Neuronal stem cell (in vitro differentiated cells): ENCODE results near the gene RARG.
A peak's percentile ranks its signal among the peaks of the same experiment; 100 is the strongest.

Experiments
- DNase-seq: peaks from one replicate; pipeline ENCODE4 v3.0.0-alpha.2; 2013; ENCODE audit warnings: low spot score
- H2AFZ ChIP-seq: one replicate; pipeline ENCODE4 v1.6.1; 2013; ENCODE audit warnings: mild to moderate bottlenecking, low read length, inconsistent platforms
- H2AK5ac ChIP-seq: 2 replicates; pipeline ENCODE4 v1.6.1; 2013; ENCODE audit warnings: low read depth, mild to moderate bottlenecking, inconsistent platforms, low read length, moderate library complexity, mixed read lengths
- H2BK120ac ChIP-seq: 2 replicates; pipeline ENCODE4 v1.6.1; 2013; ENCODE audit warnings: low read depth, mild to moderate bottlenecking, inconsistent platforms, low read length, moderate library complexity, mixed read lengths
- H2BK12ac ChIP-seq: one replicate; pipeline ENCODE4 v1.6.1; 2013; ENCODE audit warnings: low read length, inconsistent platforms
- H2BK15ac ChIP-seq: 2 replicates; pipeline ENCODE4 v1.6.1; 2013; ENCODE audit warnings: mild to moderate bottlenecking, low read length, inconsistent platforms, mixed read lengths
- H2BK5ac ChIP-seq: one replicate; pipeline ENCODE4 v1.6.1; 2013; ENCODE audit warnings: inconsistent platforms, mild to moderate bottlenecking, low read length, moderate library complexity
- H3K14ac ChIP-seq: one replicate; pipeline ENCODE4 v1.6.1; 2013; ENCODE audit warnings: low read length, inconsistent platforms
- H3K18ac ChIP-seq: 2 replicates; pipeline ENCODE4 v1.6.1; 2013; ENCODE audit warnings: low read length, inconsistent platforms
- H3K23ac ChIP-seq: 2 replicates; pipeline ENCODE4 v1.6.1; 2013; ENCODE audit warnings: low read depth, mild to moderate bottlenecking, mixed read lengths, low read length, inconsistent platforms; ENCODE audit not compliant: poor library complexity
- H3K27ac ChIP-seq: replicated peaks from 3 replicates; pipeline ENCODE4 v1.5.1; 2013; ENCODE audit warnings: low read length, inconsistent platforms
- H3K27me3 ChIP-seq, 3 experiments: 2 replicates each; pipeline ENCODE4 v1.6.1; 2013; ENCODE audit warnings: low read length in 3 of 3, mild to moderate bottlenecking in 2 of 3, inconsistent platforms in 1 of 3, low read depth in 1 of 3, mixed read lengths in 1 of 3, moderate library complexity in 1 of 3; ENCODE audit not compliant: control insufficient read depth in 3 of 3, insufficient read depth in 3 of 3
- H3K36me3 ChIP-seq, 2 donors: replicated peaks in 1 of 2; 2 replicates each; pipeline ENCODE4 v1.6.1; 2013; ENCODE audit warnings: low read length in 2 of 2; ENCODE audit not compliant: control insufficient read depth in 2 of 2, insufficient read depth in 2 of 2
- H3K4ac ChIP-seq: 2 replicates; pipeline ENCODE4 v1.6.1; 2013; ENCODE audit warnings: inconsistent platforms, mild to moderate bottlenecking, low read length, moderate library complexity
- H3K4me1 ChIP-seq, 2 donors: 1 replicate in 1 of 2; 2 replicates in 1 of 2; pipeline ENCODE4 v1.6.1; 2013; ENCODE audit warnings: low read length in 2 of 2, low read depth in 1 of 2; ENCODE audit not compliant: control insufficient read depth in 2 of 2, insufficient read depth in 1 of 2
- H3K4me2 ChIP-seq: one replicate; pipeline ENCODE4 v1.6.1; 2013; ENCODE audit warnings: mild to moderate bottlenecking, low read length, inconsistent platforms; ENCODE audit not compliant: insufficient read depth, poor library complexity, severe bottlenecking
- H3K4me3 ChIP-seq, 2 donors: 2 replicates each; pipeline ENCODE4 v1.5.1; 2013; ENCODE audit warnings: low read length in 2 of 2, mild to moderate bottlenecking in 2 of 2, inconsistent platforms in 1 of 2, moderate library complexity in 1 of 2
- H3K79me1 ChIP-seq: one replicate; pipeline ENCODE4 v1.6.1; 2013; ENCODE audit warnings: low read depth, mild to moderate bottlenecking, inconsistent platforms, low read length, moderate library complexity
- H3K9ac ChIP-seq: one replicate; pipeline ENCODE4 v1.6.1; 2013; ENCODE audit warnings: mild to moderate bottlenecking, low read depth, low read length, inconsistent platforms; ENCODE audit not compliant: poor library complexity
- H3K9me3 ChIP-seq, 2 donors: replicated peaks in 1 of 2; 2 replicates each; pipeline versions ENCODE3 to v1.6.1; 2013; ENCODE audit warnings: low read length in 2 of 2, mild to moderate bottlenecking in 2 of 2, inconsistent platforms in 1 of 2, low read depth in 1 of 2, mixed read lengths in 1 of 2, moderate library complexity in 1 of 2; ENCODE audit not compliant: control insufficient read depth in 2 of 2, insufficient read depth in 1 of 2
- H4K8ac ChIP-seq: one replicate; pipeline ENCODE4 v1.6.1; 2013; ENCODE audit warnings: low read depth, mild to moderate bottlenecking, inconsistent platforms, low read length, moderate library complexity
- H4K91ac ChIP-seq: one replicate; pipeline ENCODE4 v1.6.1; 2013; ENCODE audit warnings: low read length, low read depth, mild to moderate bottlenecking, inconsistent platforms; ENCODE audit not compliant: poor library complexity
- WGBS, 2 donors: extraction: QIAGEN DNeasy Blood & Tissue Kit; methylation state at CpG; one replicate each; pipeline ENCODE4 v1.1.7; 2013; ENCODE audit warnings: missing lambda C conversion rate in 2 of 2, mixed read lengths in 1 of 2; ENCODE audit not compliant: insufficient read length in 2 of 2, insufficient replicate concordance in 1 of 2; ENCODE audit errors: extremely low coverage in 2 of 2; 5-methylcytosine and 5-hydroxymethylcytosine counted together

The RARG gene

DNA sequence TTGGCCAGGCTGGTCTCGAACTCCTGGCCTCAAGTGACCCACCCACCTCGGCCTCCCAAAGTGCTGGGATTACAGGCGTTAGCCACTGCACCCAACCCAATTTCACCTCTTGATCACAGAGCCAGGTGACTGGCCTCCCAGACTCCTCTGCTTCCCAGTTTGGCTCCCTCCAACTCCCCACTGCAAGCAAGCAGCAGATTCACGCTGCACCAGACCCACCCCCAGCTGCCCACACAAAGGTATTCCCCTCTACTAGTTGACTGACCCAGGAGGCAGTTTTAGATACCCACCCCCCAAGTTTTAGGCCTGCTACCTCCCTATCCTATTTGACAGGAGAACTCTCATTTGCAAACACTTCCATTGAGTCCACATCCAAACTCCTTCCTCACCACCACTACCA is 5.2 kb downstream of the RARG start:
- Histone ChIP-seq H3K4me2 (no peak overlapping the region), H2BK5ac (no peak overlapping the region), H4K91ac (no peak overlapping the region), H3K18ac (no peak overlapping the region), H2BK15ac (no peak overlapping the region), H3K79me1 (no peaks in the 10 kb centered on the region), H3K14ac (no peak overlapping the region), H3K36me3 (no peaks in the 10 kb centered on the region), H3K4me1 (peaks cover 36 to 39% of the 10 kb centered on the region in 2 donors), H3K23ac (no peak overlapping the region), H3K4me3 (no peak overlapping the region), H3K9ac (no peak overlapping the region), H3K4ac (no peak overlapping the region), H3K9me3 (no peaks in the 10 kb centered on the region), H2BK12ac (no peak overlapping the region), H2AFZ (no peak overlapping the region), H4K8ac (no peak overlapping the region), H3K27me3 (peaks cover 0 to 47% (median 4%) of the 10 kb centered on the region in 3 experiments), H3K27ac (no peak overlapping the region), H2BK120ac (no peak overlapping the region), H2AK5ac (peak overlapping the region; percentile 82)
- WGBS, 2 donors: no CpG with 5 or more reads among the region's 4 CpGs
- DNase-seq: no peak

DNA sequence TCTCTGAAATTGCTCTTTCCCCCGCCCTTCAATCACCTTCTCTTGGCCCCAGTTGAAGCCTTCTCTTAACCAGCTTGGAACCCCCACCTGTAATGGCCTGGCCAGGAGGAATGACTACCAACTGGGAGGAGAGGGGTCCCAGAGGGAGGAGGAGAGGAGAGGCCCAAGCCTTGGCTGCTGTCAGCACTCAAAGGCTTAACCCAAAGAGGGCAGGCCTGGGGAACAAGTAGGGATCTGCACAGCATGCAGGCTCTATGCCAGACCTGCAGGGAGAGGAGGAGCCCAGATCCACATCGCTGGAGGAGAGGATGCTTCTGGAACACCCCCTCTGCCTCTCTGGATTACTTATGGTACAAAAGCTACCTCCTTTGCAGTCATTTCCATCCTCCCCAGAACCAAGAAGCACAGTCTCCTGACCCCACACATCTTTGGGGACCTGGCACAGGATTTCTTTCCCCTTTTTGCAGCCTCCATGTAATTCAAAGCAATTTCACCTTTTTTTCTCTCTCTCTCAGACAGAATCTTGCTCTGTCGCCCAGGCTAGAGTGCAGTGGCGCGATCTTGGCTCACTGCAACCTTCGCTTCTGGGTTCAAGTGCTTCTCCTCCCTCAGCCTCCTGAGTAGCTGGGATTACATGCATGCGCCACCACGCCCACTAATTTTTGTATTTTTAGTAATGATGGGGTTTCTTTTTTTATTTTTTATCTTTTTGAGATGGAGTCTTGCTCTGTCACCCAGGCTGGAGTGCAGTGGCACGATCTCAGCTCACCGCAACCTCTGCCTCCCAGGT is 6.2 kb downstream of the RARG start:
- Histone ChIP-seq H3K27me3 (peaks cover 0 to 37% (median 0%) of the 10 kb centered on the region in 3 experiments), H2AFZ (peak overlapping the region; percentile 11), H3K36me3 (no peaks in the 10 kb centered on the region), H3K4ac (no peak overlapping the region), H3K14ac (no peak overlapping the region), H3K23ac (no peak overlapping the region), H3K4me3 (no peak overlapping the region), H3K4me1 (peaks cover 33 to 34% of the 10 kb centered on the region in 2 donors), H2AK5ac (peak overlapping the region; percentile 53), H4K8ac (no peak overlapping the region), H2BK12ac (no peak overlapping the region), H3K9me3 (no peaks in the 10 kb centered on the region), H2BK120ac (no peak overlapping the region), H3K4me2 (no peak overlapping the region), H3K79me1 (no peaks in the 10 kb centered on the region), H2BK15ac (peak overlapping the region; percentile 41), H3K18ac (no peak overlapping the region), H2BK5ac (peak overlapping the region; percentile 7), H4K91ac (no peak overlapping the region), H3K9ac (no peak overlapping the region), H3K27ac (no peak overlapping the region)
- DNase-seq: no peak
- WGBS, 2 donors: no CpG with 5 or more reads among the region's 10 CpGs

DNA sequence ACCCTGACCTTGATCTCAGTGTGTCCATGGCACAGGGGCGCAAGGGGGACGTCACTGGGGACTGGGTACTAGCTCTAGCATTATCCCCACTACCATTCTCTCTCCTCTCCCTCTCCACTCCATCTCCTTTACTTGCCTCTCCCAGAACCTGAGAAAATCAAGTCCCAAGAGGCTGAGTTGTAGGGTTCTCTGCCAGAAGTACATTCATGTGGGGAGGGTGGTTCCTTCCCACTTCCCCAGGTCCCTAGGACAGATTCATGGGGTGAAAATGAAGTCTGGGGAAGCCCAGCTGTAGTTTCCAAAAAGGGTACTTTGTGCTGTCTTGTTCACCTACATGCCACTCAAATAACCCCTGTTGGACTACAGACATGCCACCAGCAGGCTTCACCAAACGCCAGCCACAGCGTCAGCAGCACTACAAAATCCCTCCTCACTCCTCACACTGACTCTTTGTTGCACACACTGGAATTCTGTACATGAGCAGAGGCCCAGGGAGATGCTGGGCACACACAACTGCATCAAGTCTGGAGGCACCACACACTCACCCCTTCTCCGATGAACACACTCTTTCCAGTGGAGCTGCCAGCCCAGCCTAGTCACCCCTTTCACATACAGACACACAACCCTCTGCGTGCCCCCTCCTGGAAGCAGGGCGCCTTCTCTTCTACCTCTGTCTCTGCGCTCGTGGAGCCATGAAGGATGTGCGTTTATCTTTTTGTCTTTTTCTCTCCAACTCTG is 6.9 kb downstream of the RARG start:
- Histone ChIP-seq H3K36me3 (no peaks in the 10 kb centered on the region), H2BK15ac (peak overlapping the region; percentile 41), H3K4ac (no peak overlapping the region), H3K18ac (peak overlapping the region; percentile 84), H3K4me2 (no peak overlapping the region), H3K9ac (no peak overlapping the region), H4K91ac (no peak overlapping the region), H3K23ac (peak overlapping the region; percentile 58), H4K8ac (no peak overlapping the region), H2BK12ac (peak overlapping the region; percentile 77), H3K27me3 (peaks cover 0 to 31% (median 0%) of the 10 kb centered on the region in 3 experiments), H2BK120ac (peak overlapping the region; percentile 29), H3K79me1 (no peaks in the 10 kb centered on the region), H3K9me3 (no peaks in the 10 kb centered on the region), H3K4me3 (no peak overlapping the region), H3K27ac (no peak overlapping the region), H3K14ac (no peak overlapping the region), H3K4me1 (peaks cover 32 to 36% of the 10 kb centered on the region in 2 donors), H2AFZ (peak overlapping the region; percentile 11), H2AK5ac (peak overlapping the region; percentile 53), H2BK5ac (peak overlapping the region; percentile 7)
- DNase-seq: no peak
- WGBS, 2 donors: no CpG with 5 or more reads among the region's 10 CpGs
